MM.1S (cell line): ENCODE data around the gene ACO2.

Experiments used
- DNase-seq: peaks from one replicate; pipeline ENCODE4 v3.0.0-alpha.2; 2015
- H2AFZ ChIP-seq: fragments of 300-600 bp; sonication (generic); 2 replicates; pipeline ENCODE4 v1.6.0; 2016; ENCODE audit warnings: antibody characterized with exemption, low read length
- H3F3A ChIP-seq: fragments of 300-600 bp; sonication (generic); 2 replicates; pipeline ENCODE4 v1.6.1; 2016; ENCODE audit warnings: mild to moderate bottlenecking, antibody characterized with exemption, low read length, moderate library complexity, mixed read lengths; ENCODE audit not compliant: insufficient read depth
- H3K27ac ChIP-seq: fragments of 300-600 bp; sonication (generic); 2 replicates; pipeline ENCODE4 v1.5.1; 2016; ENCODE audit warnings: mild to moderate bottlenecking, low read length
- H3K27me3 ChIP-seq: fragments of 300-600 bp; sonication (generic); replicated peaks from 2 replicates; pipeline ENCODE4 v1.6.0; 2016; ENCODE audit warnings: low read length; ENCODE audit not compliant: insufficient read depth
- H3K36me3 ChIP-seq: fragments of 300-600 bp; sonication (generic); replicated peaks from 2 replicates; pipeline ENCODE4 v1.6.1; 2016; ENCODE audit warnings: mild to moderate bottlenecking, low read length, mixed read lengths; ENCODE audit not compliant: insufficient read depth
- H3K4me1 ChIP-seq: fragments of 300-600 bp; sonication (generic); 2 replicates; pipeline ENCODE4 v1.6.1; 2016; ENCODE audit warnings: low read length, mixed read lengths
- H3K4me2 ChIP-seq: fragments of 300-600 bp; sonication (generic); 2 replicates; pipeline ENCODE4 v1.6.0; 2016; ENCODE audit warnings: low read depth, low read length
- H3K4me3 ChIP-seq: fragments of 300-600 bp; sonication (generic); 2 replicates; pipeline ENCODE4 v1.5.1; 2016; ENCODE audit warnings: low read length, mixed read lengths
- H3K79me2 ChIP-seq: fragments of 300-600 bp; sonication (generic); 2 replicates; pipeline ENCODE4 v1.6.1; 2016; ENCODE audit warnings: mixed run types, low read length, mixed read lengths
- H3K9ac ChIP-seq: fragments of 300-600 bp; sonication (generic); 2 replicates; pipeline ENCODE4 v1.6.1; 2016; ENCODE audit warnings: low read length, mixed read lengths
- H3K9me2 ChIP-seq: fragments of 300-600 bp; sonication (generic); replicated peaks from 2 replicates; pipeline ENCODE4 v1.6.1; 2016; ENCODE audit warnings: mild to moderate bottlenecking, low read length, mixed read lengths; ENCODE audit not compliant: insufficient read depth
- H3K9me3 ChIP-seq: fragments of 300-600 bp; sonication (generic); replicated peaks from 2 replicates; pipeline ENCODE4 v1.6.1; 2016; ENCODE audit warnings: mild to moderate bottlenecking, low read length, mixed read lengths; ENCODE audit not compliant: insufficient read depth
- H4K20me1 ChIP-seq: fragments of 300-600 bp; sonication (generic); 2 replicates; pipeline ENCODE4 v1.6.1; 2016; ENCODE audit warnings: mild to moderate bottlenecking, low read length, moderate library complexity, mixed read lengths; ENCODE audit not compliant: insufficient read depth
- CTCF ChIP-seq: fragments of 300-600 bp; sonication (generic); IDR thresholded peaks from 2 replicates; pipeline ENCODE4 v1.5.1; 2016; ENCODE audit warnings: antibody characterized with exemption, low read length, mixed read lengths
- EZH2 ChIP-seq: fragments of 300-600 bp; sonication (generic); optimal IDR thresholded peaks from 2 replicates; pipeline ENCODE3; 2017; ENCODE audit warnings: low read depth, mild to moderate bottlenecking, antibody characterized with exemption, low read length, mixed read lengths
- EZH2phosphoT487 ChIP-seq: fragments of 300-600 bp; sonication (generic); IDR thresholded peaks from 2 replicates; pipeline ENCODE4 v1.6.1; 2018; ENCODE audit warnings: antibody characterized with exemption, low read length

The ACO2 gene

DNA sequence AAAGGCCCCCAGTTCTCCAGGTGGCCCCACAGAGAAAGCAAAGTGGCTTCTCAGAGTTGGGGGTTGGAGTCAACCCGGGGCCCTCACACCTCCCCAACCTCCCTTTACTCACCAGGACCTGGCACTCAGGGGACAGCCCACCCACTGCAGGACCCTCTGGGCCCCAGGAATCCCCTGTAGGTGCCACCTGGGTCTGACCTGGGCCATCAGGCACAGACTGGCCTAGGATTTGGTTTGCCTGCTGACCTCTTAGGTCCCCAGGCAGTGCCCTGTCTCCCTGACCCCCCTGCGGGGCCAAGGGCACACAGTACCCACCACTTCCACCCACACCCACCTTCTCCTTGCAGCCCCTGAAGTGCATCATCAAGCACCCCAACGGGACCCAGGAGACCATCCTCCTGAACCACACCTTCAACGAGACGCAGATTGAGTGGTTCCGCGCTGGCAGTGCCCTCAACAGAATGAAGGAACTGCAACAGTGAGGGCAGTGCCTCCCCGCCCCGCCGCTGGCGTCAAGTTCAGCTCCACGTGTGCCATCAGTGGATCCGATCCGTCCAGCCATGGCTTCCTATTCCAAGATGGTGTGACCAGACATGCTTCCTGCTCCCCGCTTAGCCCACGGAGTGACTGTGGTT, 59.3 kb downstream of the ACO2 start:
- H3K36me3 ChIP-seq, result peaks cover 13% of the 10 kb centered on the region
- no peaks in the 10 kb centered on the region for H3K4me1 ChIP-seq
- no peak for DNase-seq
- peaks cover 11% of the 10 kb centered on the region for H3K79me2 ChIP-seq
- H2AFZ ChIP-seq, result no peak overlapping the region
- H3K9me3 ChIP-seq, result no peaks in the 10 kb centered on the region
- no peak overlapping the region for H3K9ac ChIP-seq
- H3K4me3 ChIP-seq, result no peak overlapping the region
- H3K4me2 ChIP-seq, result no peak overlapping the region
- H3K27me3 ChIP-seq, result no peaks in the 10 kb centered on the region
- H3K9me2 ChIP-seq, result no peaks in the 10 kb centered on the region
- TF ChIP-seq CTCF (no peak), EZH2 (no peak), EZH2phosphoT487 (no peak)
- H4K20me1 ChIP-seq, result no peaks in the 10 kb centered on the region
- peaks cover 2% of the 10 kb centered on the region; the same call in 1 of the 2 replicates for H3F3A ChIP-seq
- no peak overlapping the region for H3K27ac ChIP-seq

DNA sequence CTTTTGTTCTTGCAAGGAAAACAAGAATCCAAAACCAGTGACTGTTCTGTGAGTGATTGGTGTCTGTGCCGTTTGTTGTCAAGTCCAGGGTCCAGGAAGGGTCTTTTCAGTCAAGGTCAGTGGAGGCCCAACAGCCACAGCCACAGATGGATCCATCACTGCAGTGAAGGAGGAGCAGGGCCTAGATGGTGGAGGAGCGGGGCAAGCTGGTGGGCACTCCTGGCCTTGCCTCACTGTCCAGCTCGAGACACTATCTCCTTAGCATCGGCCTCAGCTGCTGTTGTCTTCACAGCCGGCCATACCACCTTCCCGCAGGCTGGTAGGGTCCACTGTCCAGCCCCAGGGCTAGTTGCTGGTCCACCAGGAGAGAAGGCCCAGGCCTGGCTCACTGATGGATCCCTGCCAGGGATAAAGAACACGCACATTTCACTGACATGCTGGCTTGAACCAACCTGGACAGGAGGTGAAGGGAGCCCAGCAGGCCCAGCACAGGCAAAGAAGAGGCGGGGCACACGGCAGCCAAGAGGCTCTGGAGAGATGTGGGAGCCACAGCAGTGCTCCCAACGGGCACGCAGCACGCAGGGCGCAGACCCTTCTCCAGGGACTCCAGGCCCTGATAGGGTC, 60.1 kb downstream of the ACO2 start:
- Histone ChIP-seq H3K4me3 (no peak overlapping the region), H3K4me1 (no peaks in the 10 kb centered on the region), H3K9me3 (no peaks in the 10 kb centered on the region), H3K9me2 (no peaks in the 10 kb centered on the region), H3K27ac (no peak overlapping the region), H3K27me3 (no peaks in the 10 kb centered on the region), H3K4me2 (no peak overlapping the region), H3F3A (no peaks in the 10 kb centered on the region), H3K9ac (no peak overlapping the region), H4K20me1 (no peaks in the 10 kb centered on the region), H3K79me2 (peaks cover 15% of the 10 kb centered on the region), H2AFZ (no peak overlapping the region), H3K36me3 (peaks cover 13% of the 10 kb centered on the region)
- TF ChIP-seq CTCF, result no peak
- no peak for TF ChIP-seq EZH2
- no peak for DNase-seq

DNA sequence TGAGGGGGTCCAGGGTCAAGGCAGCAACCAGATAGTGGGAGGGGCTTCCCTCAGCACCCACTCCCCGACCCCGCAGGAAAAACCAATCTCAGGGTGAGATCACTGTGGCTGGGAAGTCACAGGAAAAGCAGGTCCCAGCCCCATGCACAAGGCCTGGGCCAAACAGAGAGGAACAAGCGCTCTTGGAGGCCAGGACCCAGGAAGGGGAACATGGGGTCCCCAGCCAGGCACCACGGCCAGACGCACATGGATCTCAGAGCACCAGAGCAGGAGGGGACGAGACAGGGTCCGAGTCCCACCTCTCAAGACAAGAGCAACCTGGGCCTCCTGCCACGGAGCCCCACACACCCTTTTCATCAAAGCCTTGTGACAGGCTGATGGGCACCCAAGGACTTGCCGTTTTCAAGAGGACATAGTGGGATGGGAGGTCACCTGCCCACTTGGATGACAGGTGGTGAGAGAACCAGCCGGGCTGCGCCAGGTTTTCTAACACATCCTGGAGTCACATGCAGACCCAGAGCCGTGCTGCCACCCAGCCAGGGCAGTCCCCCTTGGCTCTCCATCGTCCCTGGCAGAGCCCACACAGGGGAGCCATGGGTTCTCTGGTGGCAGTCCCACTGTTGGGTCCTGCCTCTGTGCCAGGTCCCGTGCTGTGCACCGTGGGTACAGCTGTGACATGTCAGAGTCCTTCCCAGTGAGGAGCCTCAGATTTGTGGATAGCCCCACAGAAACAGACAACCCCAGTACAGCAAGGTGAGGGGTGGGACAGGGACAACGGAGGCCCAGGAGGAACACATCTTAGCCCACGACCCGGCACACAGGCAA, 62.2 kb downstream of the ACO2 start:
- Histone ChIP-seq H3F3A (no peaks in the 10 kb centered on the region), H3K36me3 (peaks cover 9% of the 10 kb centered on the region), H2AFZ (no peak overlapping the region), H3K27ac (no peak overlapping the region), H3K9me2 (no peaks in the 10 kb centered on the region), H3K4me2 (no peak overlapping the region), H3K4me3 (no peak overlapping the region), H3K27me3 (no peaks in the 10 kb centered on the region), H4K20me1 (no peaks in the 10 kb centered on the region), H3K4me1 (no peaks in the 10 kb centered on the region), H3K9ac (no peak overlapping the region), H3K79me2 (peaks cover 15% of the 10 kb centered on the region), H3K9me3 (no peaks in the 10 kb centered on the region)
- DNase-seq, result no peak
- TF ChIP-seq CTCF (no peak), EZH2 (no peak), EZH2phosphoT487 (no peak)
